ENCODE data around the gene PRICKLE3.
A peak's percentile ranks its signal among the peaks of the same experiment; 100 is the strongest.

The PRICKLE3 gene, protein sequence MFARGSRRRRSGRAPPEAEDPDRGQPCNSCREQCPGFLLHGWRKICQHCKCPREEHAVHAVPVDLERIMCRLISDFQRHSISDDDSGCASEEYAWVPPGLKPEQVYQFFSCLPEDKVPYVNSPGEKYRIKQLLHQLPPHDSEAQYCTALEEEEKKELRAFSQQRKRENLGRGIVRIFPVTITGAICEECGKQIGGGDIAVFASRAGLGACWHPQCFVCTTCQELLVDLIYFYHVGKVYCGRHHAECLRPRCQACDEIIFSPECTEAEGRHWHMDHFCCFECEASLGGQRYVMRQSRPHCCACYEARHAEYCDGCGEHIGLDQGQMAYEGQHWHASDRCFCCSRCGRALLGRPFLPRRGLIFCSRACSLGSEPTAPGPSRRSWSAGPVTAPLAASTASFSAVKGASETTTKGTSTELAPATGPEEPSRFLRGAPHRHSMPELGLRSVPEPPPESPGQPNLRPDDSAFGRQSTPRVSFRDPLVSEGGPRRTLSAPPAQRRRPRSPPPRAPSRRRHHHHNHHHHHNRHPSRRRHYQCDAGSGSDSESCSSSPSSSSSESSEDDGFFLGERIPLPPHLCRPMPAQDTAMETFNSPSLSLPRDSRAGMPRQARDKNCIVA

GRCh38 chrX:49186125-49187027 lies at the start of gene PRICKLE3:
Gene PRICKLE3, minus strand, starts transcription at chrX:49186373. Its CDS starts 76 bp downstream, at chrX:49186297.
- no peak for DNase-seq (ENCODE audit: low read depth, low spot score)
- H3K27ac ChIP-seq: no peak within 1 kb of the TSS
- TF ChIP-seq POLR2AphosphoS5 (IDR thresholded peaks at IDR 0.05; ENCODE audit: borderline replicate concordance, low read depth, low read length) (peak; percentile 45; the same call in 1 of the 2 replicates), FOXP2 (optimal IDR thresholded peaks at IDR 0.05; ENCODE audit: control extremely low read depth, extremely low read length, insufficient read depth) (no peak)
- no peaks in the 10 kb centered on the region for H3K9me3 ChIP-seq (ENCODE audit: low read depth, low read length)
- H3K4me3 ChIP-seq: peak within 1 kb of the TSS; percentile 72
- H3K9ac ChIP-seq (ENCODE audit: insufficient read length): no peak within 1 kb of the TSS
- H3K36me3 ChIP-seq (ENCODE audit: insufficient read depth, low read length): no peaks in the 10 kb centered on the region

DNA sequence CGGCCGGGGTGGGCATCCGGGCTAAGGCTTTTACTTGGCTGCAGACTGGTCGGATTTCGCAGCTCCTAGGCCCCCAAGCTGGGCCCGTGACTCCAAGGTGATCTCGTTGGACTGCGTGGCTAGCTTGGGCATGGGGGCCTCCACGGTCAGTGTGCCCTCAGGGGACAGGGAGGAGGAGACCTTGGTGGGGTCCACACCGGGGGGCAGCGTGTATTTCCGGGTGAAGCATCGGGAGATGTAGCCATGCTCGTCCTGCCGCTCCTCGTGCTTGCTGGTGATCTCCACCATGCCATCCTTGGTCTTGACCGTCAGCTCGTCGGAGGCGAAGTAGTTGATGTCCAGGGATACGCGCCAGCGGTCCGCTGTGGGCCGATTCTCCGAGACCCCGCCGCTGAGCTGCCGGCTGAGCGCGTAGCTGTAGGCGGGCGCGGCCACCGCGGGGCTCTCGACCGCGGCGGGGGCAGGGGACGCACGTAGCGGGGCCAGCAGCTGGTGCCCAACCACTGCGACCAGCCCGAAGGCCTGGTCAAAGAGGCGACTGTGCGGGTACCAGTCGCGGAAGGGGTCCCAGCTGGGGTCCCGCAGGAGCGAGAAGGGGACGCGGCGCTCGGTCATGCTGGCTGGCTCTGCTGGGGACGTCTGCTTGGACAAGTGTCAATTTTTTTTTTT lies 47.8 kb upstream of the PRICKLE3 start:
- TF ChIP-seq EZH2 (IDR thresholded peaks at IDR 0.05) (no peak), POLR2AphosphoS5 (IDR thresholded peaks at IDR 0.05; ENCODE audit: borderline replicate concordance, low read depth, low read length) (no peak), FOXP2 (optimal IDR thresholded peaks at IDR 0.05; ENCODE audit: control extremely low read depth, extremely low read length, insufficient read depth) (no peak)
- no peaks in the 10 kb centered on the region for H3K9me3 ChIP-seq (ENCODE audit: low read depth, low read length)
- no peak for DNase-seq (ENCODE audit: low read depth, low spot score)
- H3K9ac ChIP-seq (ENCODE audit: insufficient read length): no peak overlapping the region
- H3K36me3 ChIP-seq (ENCODE audit: insufficient read depth, low read length): no peaks in the 10 kb centered on the region
- no peak overlapping the region for H3K4me3 ChIP-seq
- no peak overlapping the region for H3K27ac ChIP-seq

GRCh38 chrX:49233176-49233575 lies 47.0 kb upstream of the PRICKLE3 start, which contains the start of gene CACNA1F:
Gene CACNA1F, minus strand, starts transcription at chrX:49233340. Its CDS starts 31 bp downstream, at chrX:49233309.
- Histone ChIP-seq H3K4me3 (no peak within 1 kb of the TSS), H3K9ac (ENCODE audit: insufficient read length) (no peak within 1 kb of the TSS), H3K36me3 (ENCODE audit: insufficient read depth, low read length) (no peaks in the 10 kb centered on the region), H3K9me3 (ENCODE audit: low read depth, low read length) (no peaks in the 10 kb centered on the region), H3K27ac (no peak within 1 kb of the TSS)
- no peak for TF ChIP-seq EZH2 (IDR thresholded peaks at IDR 0.05)
- TF ChIP-seq FOXP2 (optimal IDR thresholded peaks at IDR 0.05; ENCODE audit: control extremely low read depth, extremely low read length, insufficient read depth): no peak
- no peak for TF ChIP-seq POLR2AphosphoS5 (IDR thresholded peaks at IDR 0.05; ENCODE audit: borderline replicate concordance, low read depth, low read length)
- no peak for DNase-seq (ENCODE audit: low read depth, low spot score)

GRCh38 chrX:49232525-49232924 lies 46.4 kb upstream of the PRICKLE3 start:
- no peak for TF ChIP-seq FOXP2 (optimal IDR thresholded peaks at IDR 0.05; ENCODE audit: control extremely low read depth, extremely low read length, insufficient read depth)
- no peak for TF ChIP-seq EZH2 (IDR thresholded peaks at IDR 0.05)
- no peak for TF ChIP-seq POLR2AphosphoS5 (IDR thresholded peaks at IDR 0.05; ENCODE audit: borderline replicate concordance, low read depth, low read length)
- Histone ChIP-seq H3K9ac (ENCODE audit: insufficient read length) (no peak overlapping the region), H3K9me3 (ENCODE audit: low read depth, low read length) (no peaks in the 10 kb centered on the region), H3K4me3 (no peak overlapping the region), H3K27ac (no peak overlapping the region), H3K36me3 (ENCODE audit: insufficient read depth, low read length) (no peaks in the 10 kb centered on the region)
- no peak for DNase-seq (ENCODE audit: low read depth, low spot score)

DNA sequence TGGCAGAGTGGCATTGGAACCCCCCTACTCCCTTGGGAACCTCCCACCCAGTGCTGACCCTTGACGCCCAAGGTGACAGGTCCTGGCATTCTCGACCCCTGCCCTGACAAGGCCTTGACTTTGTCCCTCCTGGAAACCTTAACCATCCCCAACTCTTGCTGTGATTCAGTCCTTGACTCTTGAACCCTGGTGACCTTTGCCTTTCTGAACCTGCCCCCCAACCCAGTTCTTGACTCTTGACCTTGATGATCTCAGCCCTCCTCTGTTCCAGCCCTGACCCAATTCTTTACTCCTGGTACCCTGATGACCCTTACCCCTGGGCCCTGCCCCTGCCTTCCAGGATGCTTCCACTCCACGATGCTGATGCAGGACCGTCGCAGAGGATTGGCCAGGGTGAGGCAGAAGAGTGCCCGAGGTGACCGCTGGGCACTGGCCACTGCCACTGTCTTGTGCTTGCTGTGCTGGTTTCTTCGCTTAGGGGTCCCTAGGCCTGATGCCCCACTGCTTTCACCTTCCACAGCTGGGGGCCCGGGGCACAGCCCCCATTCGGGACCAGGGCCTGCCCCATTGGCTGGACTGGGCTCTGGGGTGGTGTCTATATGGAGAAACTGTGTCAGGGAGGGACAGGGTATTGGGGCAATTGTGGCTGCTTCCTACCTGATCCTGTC lies 45.3 kb upstream of the PRICKLE3 start:
- Histone ChIP-seq H3K9ac (ENCODE audit: insufficient read length) (no peak overlapping the region), H3K27ac (no peak overlapping the region), H3K4me3 (no peak overlapping the region), H3K9me3 (ENCODE audit: low read depth, low read length) (no peaks in the 10 kb centered on the region), H3K36me3 (ENCODE audit: insufficient read depth, low read length) (no peaks in the 10 kb centered on the region)
- TF ChIP-seq POLR2AphosphoS5 (IDR thresholded peaks at IDR 0.05; ENCODE audit: borderline replicate concordance, low read depth, low read length) (no peak), EZH2 (IDR thresholded peaks at IDR 0.05) (no peak), FOXP2 (optimal IDR thresholded peaks at IDR 0.05; ENCODE audit: control extremely low read depth, extremely low read length, insufficient read depth) (no peak)
- no peak for DNase-seq (ENCODE audit: low read depth, low spot score)

DNA sequence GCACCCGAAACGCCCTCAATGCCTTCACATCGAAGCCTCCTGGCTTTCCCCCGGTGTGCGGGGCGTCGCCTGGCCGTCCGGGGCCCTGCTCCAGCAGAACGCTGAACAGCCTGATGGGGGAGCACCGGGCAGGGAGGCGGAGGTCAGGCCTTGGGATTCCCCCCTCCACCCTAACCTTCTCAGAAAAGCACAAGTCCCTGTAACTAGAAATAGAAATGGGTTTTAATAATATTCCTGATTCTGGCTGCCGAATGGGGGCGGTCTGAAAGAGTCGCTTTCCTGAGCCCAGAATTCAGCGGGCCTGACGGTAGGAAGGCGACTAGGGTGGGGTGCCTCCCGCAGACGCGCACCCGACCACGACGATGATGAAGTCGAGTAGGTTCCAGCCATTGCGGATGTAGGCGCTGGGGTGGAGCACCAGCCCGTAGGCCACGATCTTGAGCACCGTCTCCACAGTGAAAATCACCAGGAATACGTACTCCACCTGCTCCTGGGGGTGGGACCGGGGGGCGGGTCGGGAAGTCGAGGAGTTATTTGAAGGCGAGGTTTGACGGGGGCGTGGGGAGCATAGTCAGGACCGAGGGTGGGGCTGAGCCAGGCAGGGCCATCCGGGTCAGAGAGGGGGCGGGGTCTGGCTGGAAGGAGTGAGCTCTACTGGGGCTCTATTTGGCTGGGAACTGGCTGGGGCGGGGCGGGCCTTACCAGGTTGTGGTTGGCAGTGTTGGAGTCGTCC lies 44.5 kb upstream of the PRICKLE3 start:
- no peak for DNase-seq (ENCODE audit: low read depth, low spot score)
- no peak overlapping the region for H3K4me3 ChIP-seq
- TF ChIP-seq EZH2 (IDR thresholded peaks at IDR 0.05) (no peak), FOXP2 (optimal IDR thresholded peaks at IDR 0.05; ENCODE audit: control extremely low read depth, extremely low read length, insufficient read depth) (no peak), POLR2AphosphoS5 (IDR thresholded peaks at IDR 0.05; ENCODE audit: borderline replicate concordance, low read depth, low read length) (no peak)
- H3K9me3 ChIP-seq (ENCODE audit: low read depth, low read length): no peaks in the 10 kb centered on the region
- H3K9ac ChIP-seq (ENCODE audit: insufficient read length): no peak overlapping the region
- no peaks in the 10 kb centered on the region for H3K36me3 ChIP-seq (ENCODE audit: insufficient read depth, low read length)
- no peak overlapping the region for H3K27ac ChIP-seq

DNA sequence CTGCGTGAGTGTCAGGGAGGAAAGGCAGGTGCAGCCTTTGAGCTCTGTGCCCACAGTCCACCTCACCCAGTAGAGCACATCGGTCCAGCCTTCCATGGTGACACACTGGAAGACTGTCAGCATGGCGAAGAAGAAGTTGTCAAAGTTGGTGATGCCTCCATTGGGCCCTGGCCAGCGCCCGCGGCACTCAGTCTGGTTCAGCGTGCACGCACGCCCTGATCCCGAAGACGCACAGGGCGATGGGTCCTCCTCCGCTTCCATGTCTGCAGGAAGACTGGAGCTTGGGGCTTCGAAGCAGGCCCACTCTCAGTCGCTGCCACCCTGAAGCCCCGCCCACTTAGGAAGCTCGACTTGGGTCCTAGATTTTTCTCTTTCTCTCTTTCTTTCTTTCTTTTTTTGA lies 42.0 kb upstream of the PRICKLE3 start:
- no peak for TF ChIP-seq EZH2 (IDR thresholded peaks at IDR 0.05)
- no peak for TF ChIP-seq FOXP2 (optimal IDR thresholded peaks at IDR 0.05; ENCODE audit: control extremely low read depth, extremely low read length, insufficient read depth)
- TF ChIP-seq POLR2AphosphoS5 (IDR thresholded peaks at IDR 0.05; ENCODE audit: borderline replicate concordance, low read depth, low read length): no peak
- H3K9me3 ChIP-seq (ENCODE audit: low read depth, low read length): no peaks in the 10 kb centered on the region
- DNase-seq (ENCODE audit: low read depth, low spot score): no peak
- no peaks in the 10 kb centered on the region for H3K36me3 ChIP-seq (ENCODE audit: insufficient read depth, low read length)
- H3K4me3 ChIP-seq: no peak overlapping the region
- H3K27ac ChIP-seq: no peak overlapping the region
- no peak overlapping the region for H3K9ac ChIP-seq (ENCODE audit: insufficient read length)

Measured in SK-N-MC (cell line).